ENCODE data around the gene SDF4. TPM values are rescaled to one million over a fixed set of nuclear protein-coding genes. Genes with fewer than 3 reads are reported as not detected.

The SDF4 gene
- total and polyA plus RNA-seq, 2 of the 13 experiments (the other 11 are each of a cell fraction or from before 2014, with no cell fraction given): 80.8 to 107 TPM

- TF ChIP-seq ZNF281 (CRISPR knock-in tag; IDR thresholded peaks at IDR 0.05; ENCODE audit: borderline replicate concordance): 0 out of 2 replicates have a peak, but pooled peaks have one; percentile 4
- TF ChIP-seq ZNF331 (CRISPR knock-in tag; IDR thresholded peaks at IDR 0.05): peak; percentile 45; the same call in 1 of the 2 replicates
- no peak for TF ChIP-seq HDAC6 (IDR thresholded peaks at IDR 0.05; ENCODE audit: low read depth, low read length)
- TF ChIP-seq SETDB1 (CRISPR knock-in tag; IDR thresholded peaks at IDR 0.05; ENCODE audit: borderline replicate concordance): no peak
- no peak for TF ChIP-seq NR1H2 (CRISPR knock-in tag; IDR thresholded peaks at IDR 0.05; ENCODE audit: borderline replicate concordance, low read depth)
- no peak for TF ChIP-seq HOXA9 (CRISPR knock-in tag; IDR thresholded peaks at IDR 0.05; ENCODE audit: borderline replicate concordance)
- no peak for TF ChIP-seq MAZ (IDR thresholded peaks at IDR 0.05; ENCODE audit: borderline replicate concordance, low read depth, low read length)
- TF ChIP-seq MAZ (CRISPR knock-in tag; IDR thresholded peaks at IDR 0.05; ENCODE audit: low read depth): peak; percentile 60; the same call in 1 of the 2 replicates
- TF ChIP-seq, protein P1, sequence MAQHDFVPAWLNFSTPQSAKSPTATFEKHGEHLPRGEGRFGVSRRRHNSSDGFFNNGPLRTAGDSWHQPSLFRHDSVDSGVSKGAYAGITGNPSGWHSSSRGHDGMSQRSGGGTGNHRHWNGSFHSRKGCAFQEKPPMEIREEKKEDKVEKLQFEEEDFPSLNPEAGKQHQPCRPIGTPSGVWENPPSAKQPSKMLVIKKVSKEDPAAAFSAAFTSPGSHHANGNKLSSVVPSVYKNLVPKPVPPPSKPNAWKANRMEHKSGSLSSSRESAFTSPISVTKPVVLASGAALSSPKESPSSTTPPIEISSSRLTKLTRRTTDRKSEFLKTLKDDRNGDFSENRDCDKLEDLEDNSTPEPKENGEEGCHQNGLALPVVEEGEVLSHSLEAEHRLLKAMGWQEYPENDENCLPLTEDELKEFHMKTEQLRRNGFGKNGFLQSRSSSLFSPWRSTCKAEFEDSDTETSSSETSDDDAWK (CRISPR knock-in tag; IDR thresholded peaks at IDR 0.05): no peak
- no peak for TF ChIP-seq KDM1A (CRISPR knock-in tag; IDR thresholded peaks at IDR 0.05)
- peak; percentile 90; the same call in 1 of the 2 replicates for TF ChIP-seq ZNF234 (CRISPR knock-in tag; conservative IDR thresholded peaks at IDR 0.05)
- no peak for TF ChIP-seq ZNF567 (CRISPR knock-in tag; IDR thresholded peaks at IDR 0.05; ENCODE audit: borderline replicate concordance)
- TF ChIP-seq HDAC2 (CRISPR knock-in tag; IDR thresholded peaks at IDR 0.05): 0 out of 2 replicates have a peak, but pooled peaks have one; percentile 11
- peak; percentile 48 for TF ChIP-seq RXRA (CRISPR knock-in tag; IDR thresholded peaks at IDR 0.05)
- TF ChIP-seq MEF2D (CRISPR knock-in tag; IDR thresholded peaks at IDR 0.05): no peak
- peak; percentile 83; the same call in 1 of the 2 replicates for TF ChIP-seq NRL (CRISPR knock-in tag; IDR thresholded peaks at IDR 0.05; ENCODE audit: borderline replicate concordance)
- TF ChIP-seq ZFY (CRISPR knock-in tag; IDR thresholded peaks at IDR 0.05): peak; percentile 92
- no peak for TF ChIP-seq NONO (IDR thresholded peaks at IDR 0.05)
- TF ChIP-seq NONO (CRISPR knock-in tag; conservative IDR thresholded peaks at IDR 0.05): peak; percentile 86
- 0 out of 2 replicates have a peak, but pooled peaks have one; percentile 20 for TF ChIP-seq THAP7 (CRISPR knock-in tag; IDR thresholded peaks at IDR 0.05)
- TF ChIP-seq, protein P2, sequence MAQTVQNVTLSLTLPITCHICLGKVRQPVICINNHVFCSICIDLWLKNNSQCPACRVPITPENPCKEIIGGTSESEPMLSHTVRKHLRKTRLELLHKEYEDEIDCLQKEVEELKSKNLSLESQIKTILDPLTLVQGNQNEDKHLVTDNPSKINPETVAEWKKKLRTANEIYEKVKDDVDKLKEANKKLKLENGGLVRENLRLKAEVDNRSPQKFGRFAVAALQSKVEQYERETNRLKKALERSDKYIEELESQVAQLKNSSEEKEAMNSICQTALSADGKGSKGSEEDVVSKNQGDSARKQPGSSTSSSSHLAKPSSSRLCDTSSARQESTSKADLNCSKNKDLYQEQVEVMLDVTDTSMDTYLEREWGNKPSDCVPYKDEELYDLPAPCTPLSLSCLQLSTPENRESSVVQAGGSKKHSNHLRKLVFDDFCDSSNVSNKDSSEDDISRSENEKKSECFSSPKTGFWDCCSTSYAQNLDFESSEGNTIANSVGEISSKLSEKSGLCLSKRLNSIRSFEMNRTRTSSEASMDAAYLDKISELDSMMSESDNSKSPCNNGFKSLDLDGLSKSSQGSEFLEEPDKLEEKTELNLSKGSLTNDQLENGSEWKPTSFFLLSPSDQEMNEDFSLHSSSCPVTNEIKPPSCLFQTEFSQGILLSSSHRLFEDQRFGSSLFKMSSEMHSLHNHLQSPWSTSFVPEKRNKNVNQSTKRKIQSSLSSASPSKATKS (CRISPR knock-in tag; IDR thresholded peaks at IDR 0.05): no peak
- no peak for TF ChIP-seq ZNF460 (CRISPR knock-in tag; IDR thresholded peaks at IDR 0.05; ENCODE audit: borderline replicate concordance)
- no peak for TF ChIP-seq HOXA5 (CRISPR knock-in tag; IDR thresholded peaks at IDR 0.05)
Measured at GRCh38 chr1:1231400-1232207, at the start of gene SDF4 (continued).
